DMS53 treated with DMSO at 0.1 percent for 48 hours (cell line): ENCODE measurements around the gene MCF2L.

ENCODE experiments used
- DNase-seq: peaks from one replicate; lab custom pipeline; 2025; ENCODE audit not compliant: unreplicated experiment; lab: John Stamatoyannopoulos, UW

Gene MCF2L

DNA sequence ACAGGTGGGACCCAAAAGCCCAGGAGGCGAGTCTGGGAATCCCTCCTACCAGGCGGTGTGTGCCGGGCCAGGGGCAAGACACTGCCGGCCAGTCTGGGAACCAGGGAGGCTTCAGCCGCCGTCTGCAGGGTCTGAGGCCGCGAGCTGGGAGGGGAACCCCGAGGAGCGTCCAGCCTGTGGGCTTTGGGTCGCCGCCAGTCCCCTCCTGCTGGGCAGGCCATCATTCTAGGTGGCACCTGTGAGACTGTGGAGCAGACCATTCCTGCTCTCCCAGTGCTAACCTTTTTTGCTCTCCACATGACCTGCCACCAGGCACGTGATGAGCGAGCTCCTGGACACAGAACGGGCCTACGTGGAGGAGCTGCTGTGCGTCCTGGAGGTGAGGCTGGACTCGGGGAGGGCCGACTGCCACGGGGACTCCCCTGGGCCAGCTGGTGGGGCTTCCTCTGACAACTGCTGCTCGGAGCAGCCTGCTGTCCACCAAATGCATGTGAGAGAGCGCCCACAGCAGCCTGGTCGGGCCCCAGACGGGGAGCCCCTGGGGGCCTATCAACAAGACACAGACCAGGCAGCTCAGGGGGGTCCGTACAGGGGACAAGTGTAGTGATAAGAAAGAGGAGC lies 112.0 kb downstream of the MCF2L start:
- no peak for DNase-seq

DNA sequence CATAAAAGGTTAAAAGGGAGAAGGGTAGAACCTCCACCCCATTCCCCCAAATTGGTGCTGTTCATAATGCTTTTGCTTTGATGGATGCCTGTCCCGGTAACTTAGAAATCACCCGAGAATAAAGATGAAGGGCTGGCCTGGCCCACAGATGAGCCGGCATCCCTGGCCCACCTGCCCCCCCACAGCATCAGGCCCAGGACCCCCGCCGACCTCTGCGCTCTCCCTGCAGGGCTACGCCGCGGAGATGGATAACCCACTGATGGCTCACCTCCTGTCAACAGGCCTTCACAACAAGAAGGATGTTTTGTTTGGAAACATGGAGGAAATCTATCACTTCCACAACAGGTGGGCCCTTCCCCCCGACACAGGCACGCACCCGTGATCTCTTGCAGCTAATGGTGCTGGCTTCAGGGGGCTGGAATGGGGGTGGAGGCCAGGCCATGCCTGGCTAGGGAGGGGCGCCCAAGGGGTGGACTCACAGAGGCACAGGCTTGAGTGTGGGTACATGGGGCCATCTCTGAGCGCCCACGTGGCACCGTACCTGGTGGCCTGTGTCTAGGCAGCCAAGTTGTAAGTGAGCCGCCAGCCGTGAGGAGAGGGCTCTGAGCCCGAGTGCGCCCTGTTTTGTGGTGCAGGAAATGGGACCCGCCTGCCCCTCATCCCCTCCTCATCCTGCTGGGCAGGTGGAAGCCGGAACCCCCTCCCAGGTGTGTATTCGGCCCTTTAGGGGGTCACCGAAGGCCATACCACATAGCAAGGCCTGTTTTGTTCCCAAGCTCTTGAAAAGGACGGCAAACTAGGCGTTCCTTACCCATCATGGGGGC lies 113.4 kb downstream of the MCF2L start:
- DNase-seq, result no peak

DNA sequence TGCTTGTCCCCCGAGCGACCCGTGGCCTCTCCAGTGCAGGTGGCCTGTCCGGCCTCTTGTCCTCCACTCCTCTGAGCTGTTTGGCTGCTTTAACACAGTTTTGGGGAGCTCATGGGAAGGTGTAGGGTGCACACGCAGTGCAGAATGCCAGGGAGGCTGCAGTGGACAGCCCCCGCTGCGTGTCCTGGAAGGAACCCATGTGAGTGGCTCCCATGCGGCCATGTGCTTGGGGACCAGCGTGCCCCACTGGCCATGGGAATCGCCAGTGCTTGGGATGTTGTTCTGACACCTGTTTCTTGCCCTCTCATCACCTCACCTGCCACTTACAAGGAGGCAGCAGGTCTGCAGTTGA lies 114.0 kb downstream of the MCF2L start:
- no peak for DNase-seq

DNA sequence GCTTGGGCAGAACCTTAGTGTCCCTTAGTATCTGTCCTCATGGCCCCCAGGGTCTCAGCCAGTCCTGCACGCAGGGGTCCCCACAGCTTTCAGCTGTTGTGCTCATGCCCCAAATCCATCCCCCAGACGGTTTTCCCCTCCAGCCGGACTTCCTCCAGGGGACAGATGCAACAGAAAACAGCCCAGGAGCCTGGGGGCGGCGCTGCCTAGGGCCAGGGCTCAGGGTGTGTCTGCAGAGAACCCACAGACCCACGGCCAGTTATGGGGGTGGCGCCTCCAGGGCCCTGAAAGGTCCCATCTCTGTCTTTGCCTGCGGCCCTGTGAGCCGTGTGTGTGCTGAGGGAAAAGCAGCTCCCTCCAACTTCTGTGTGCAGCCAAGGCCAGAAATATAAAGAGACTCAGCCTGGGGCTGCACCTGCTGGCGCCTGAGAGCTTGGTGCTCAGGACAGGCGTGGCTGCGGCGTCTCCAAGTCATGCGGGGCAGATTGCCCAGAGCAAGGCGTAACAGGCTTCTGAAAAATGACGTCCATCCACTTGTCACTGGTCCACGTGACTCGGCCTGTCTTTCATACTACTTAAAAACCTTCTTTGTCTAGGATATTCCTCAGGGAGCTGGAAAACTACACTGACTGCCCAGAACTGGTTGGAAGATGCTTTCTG lies 114.5 kb downstream of the MCF2L start:
- no peak for DNase-seq

DNA sequence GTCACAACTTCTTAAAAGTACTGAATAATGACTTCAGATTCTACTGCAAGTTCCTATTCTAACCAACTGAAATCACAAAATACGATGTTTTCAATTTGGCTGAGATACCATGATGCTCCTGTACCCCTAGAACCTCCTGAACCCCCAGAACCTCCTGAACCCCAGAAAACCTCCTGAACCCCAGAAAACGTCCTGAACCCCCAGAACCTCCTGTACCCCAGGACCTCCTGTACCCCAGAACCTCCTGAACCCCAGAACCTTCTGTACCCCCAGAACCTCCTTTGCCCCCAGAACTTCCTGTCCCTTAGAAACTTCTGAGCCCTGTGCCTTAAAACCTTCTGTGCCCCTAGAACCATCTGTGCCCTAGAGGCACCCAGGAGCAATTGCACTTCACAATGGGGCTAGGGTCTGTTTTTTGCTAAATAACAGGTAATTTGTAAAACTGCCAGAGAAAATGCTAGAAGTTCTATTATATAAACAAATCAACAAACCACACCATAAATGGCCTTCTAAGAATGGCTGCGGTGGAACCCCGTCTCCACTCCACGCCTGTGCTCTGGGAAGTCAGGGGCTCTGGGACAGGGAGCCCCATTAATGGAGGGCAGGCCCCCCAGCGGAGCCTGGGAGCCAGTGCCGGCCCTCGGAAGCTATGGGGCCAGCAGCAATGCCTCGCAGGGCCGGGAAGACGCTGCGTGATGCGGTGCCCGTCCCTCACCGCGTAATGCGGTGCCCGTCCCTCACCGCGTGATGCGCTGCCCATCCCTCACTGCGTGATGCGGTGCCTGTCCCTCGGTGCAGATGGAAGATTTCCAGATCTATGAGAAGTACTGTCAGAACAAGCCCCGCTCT lies 115.3 kb downstream of the MCF2L start:
- no peak for DNase-seq

DNA sequence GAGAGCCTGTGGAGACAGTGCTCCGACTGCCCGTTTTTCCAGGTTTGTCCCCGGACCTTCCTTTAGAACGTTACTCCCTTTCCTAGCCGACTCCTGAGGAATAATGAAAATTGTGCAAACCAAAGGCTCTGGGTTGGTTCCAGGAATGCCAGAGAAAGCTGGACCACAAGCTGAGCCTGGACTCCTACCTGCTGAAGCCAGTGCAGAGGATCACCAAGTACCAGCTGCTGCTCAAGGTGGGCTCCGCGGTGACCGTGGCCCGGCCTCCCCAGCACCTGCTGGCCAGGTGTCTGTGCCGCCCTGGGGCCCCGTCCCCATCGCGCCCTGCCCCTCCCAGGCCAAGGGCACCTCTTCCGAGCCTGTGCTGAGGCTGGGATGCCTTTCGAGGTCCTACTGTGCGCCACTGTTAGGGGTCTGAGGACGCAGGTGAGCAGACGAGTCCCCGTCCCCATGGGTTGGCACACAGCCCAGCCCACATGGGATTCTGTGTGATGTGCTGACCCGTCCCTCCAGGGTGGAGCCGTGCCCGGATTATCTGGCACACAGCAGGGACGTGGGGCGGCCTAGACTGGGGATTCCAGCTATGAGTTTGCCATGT lies 116.0 kb downstream of the MCF2L start:
- no peak for DNase-seq

DNA sequence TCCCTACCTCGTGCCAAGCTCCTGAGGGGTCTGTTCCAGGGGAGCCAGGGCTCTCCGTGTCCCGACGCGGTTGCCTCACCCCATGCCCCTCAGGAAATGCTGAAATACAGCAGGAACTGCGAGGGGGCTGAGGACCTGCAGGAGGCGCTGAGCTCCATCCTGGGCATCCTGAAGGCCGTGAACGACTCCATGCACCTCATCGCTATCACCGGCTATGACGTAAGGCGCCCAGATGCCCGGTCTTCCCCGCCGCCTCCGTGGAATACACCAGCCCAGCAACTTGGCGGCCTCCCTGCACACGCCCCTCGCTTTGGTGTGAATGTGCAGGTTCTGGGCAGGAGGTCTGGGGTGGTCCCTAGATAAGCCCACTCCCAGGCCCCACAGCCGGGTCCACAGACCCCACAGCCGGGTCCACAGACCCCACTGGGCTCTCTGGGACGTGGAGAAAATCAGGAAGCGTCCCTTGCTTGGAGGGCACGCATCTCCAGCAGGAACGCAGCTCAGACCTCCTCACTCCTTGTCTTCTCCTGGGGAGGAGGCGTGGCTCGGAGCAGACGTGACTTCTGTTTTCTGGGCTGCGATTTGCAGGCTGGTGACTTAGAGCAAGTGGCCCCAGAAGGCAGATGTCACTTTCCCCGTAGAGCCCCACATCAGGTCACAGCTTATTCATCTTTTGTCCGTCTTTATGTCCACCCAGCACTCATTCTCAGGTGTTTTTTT lies 117.2 kb downstream of the MCF2L start:
- DNase-seq, result no peak

DNA sequence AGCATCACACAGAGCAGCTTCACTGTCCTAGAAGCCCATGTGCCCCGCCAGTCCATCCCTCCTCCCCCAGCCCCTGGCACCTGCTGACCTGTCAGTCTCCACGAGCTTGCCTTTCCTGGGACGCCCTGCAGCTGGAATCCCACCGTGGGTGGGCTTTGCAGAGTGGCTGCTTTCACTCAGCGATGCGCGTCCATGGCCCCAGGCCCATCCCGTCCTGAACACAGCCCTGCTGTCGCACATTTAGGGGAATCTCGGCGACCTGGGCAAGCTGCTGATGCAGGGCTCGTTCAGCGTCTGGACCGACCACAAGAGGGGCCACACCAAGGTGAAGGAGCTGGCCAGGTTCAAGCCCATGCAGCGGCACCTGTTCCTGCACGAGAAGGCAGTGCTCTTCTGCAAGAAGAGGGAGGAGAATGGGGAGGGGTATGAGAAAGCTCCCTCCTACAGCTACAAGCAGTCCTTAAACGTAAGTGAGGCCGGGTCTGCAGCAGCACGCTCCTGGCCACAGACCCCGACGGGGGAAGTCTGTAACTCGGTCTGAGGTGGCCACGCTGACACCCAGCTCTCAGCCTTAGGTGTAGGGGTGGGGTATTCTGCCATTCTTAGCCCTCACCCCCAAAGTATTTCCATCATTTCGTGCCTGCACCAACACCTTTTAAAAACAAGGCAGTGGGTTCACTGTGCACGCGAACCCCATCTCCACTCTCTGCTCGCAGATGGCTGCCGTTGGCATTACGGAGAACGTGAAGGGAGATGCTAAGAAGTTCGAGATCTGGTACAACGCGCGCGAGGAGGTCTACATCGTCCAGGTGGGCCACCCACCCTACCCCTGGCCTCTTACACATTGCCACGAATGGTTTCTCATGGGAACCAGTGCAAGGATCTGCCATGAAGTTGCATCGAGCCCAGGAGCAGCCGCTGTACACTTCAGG lies 118.2 kb downstream of the MCF2L start:
- DNase-seq, result no peak

DNA sequence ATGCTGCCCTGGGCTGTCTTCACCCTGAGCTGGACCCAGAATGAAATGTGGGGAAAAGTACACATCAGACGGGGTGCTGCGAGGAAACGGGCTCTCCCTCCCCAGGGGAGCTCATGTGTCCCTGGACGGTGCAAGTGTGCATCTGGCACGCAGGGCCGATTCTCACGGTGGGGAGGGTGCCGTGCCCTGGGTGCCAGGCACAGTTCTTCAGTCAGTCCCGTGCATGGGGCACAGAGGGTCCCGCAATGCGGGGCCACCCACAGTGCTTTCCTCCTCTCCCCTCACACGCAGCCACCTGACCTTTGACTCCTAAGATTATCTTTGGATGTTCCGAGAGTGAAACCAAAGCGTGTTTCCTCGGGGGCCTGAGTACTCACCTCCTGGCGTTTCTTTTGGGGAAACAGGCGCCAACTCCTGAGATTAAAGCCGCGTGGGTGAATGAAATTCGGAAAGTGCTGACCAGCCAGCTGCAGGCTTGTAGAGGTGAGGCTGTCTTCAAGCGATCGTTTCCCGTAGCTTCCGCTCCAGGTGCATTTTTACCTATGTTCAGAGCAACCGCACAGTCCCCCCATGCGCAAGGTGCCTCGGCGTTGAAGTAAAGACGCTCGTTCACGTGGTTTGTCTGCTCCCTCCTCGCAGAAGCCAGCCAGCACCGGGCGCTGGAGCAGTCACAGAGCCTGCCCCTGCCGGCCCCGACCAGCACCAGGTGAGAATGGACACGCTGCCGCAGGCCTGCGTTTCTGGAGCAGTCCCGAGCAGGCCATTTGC lies 119.1 kb downstream of the MCF2L start:
- DNase-seq, result no peak

DNA sequence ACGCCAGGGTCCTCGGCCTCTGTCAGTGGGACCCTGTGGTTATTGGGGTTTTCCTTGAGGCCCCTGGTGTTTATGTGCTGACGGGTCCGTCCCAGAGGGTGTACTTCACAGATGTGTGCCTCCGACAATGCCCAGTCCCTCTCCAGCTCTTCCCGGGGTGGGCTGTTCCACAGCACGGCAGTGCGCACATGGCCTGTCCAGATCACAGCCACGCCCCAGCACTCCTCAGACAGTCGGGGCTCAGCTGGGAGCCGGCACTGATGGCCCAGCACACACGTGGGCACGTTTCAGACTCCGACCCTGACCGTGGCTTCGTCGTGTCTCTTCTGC lies 119.6 kb downstream of the MCF2L start:
- DNase-seq, result no peak

DNA sequence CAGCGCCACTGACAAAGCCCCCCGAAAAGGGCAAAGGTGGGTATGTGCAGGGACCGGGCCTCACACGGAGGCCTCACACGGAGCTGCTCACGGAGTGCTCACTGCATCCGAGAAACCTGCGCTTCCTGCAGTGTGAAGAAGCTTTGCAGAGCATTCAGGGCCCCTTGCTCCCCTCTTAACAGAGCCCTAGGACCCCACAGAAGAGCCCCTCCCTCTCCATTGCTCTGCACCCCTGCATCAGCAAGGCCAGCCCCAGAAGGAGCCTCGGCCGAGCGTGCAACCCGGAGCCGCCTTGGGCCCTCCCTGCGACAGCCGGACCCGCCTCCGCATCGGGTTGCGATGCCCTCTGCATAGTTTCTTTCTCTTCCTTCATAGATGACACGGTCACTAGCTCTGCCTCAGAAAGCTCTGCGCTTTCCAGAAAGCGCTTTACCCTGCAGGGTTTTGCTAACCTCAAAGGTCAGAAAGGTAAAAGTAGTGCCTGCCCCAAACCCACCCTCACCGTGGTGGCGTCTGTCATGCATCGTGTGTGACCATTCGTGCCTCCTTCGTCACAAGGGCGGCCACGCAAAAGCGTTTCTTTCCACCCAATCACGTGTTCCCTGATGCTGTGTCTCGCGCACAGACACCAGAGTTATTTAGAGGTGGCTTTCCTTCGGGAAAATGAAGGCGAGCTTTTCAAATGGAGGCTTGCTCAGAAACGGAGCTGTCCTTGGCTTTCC lies 120.8 kb downstream of the MCF2L start:
- DNase-seq, result no peak

DNA sequence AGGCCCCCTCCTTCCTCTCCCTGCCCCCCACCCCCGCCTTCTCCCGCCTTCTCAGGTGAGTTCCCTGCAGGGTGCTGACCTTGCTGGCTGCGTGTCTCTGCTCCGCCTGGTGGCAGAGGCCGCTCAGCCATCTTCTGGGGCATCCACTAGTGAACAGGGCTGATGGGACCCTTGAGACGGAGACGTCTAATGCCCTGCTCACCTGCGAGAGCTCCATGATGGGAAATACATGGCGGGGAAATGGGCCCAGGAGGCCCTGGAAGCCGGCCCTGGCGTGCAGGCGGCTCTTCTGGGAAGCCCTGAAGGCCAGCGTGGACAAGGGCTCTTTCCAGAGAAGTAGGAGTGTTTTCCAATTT lies 121.4 kb downstream of the MCF2L start:
- DNase-seq, result no peak

DNA sequence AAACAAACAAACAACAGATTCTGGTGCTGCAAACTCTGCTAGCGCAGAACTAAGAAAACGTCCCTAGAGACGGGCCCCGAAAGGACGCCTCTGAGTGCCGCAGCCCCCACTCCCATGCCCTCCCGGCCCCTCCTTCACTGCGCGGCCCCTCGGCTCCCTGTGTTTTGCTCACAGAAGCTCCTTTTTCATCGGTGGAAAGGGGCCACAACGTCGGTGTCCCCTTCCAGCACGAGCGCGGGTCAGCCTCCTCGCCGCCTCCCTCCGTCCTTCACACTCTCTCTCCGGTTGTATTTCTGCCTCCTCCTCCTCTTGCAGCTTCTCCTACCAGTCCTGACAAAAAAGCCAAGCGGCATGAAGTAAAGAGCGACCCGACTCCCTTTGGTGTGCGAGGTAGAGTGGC lies 121.8 kb downstream of the MCF2L start:
- no peak for DNase-seq

DNA sequence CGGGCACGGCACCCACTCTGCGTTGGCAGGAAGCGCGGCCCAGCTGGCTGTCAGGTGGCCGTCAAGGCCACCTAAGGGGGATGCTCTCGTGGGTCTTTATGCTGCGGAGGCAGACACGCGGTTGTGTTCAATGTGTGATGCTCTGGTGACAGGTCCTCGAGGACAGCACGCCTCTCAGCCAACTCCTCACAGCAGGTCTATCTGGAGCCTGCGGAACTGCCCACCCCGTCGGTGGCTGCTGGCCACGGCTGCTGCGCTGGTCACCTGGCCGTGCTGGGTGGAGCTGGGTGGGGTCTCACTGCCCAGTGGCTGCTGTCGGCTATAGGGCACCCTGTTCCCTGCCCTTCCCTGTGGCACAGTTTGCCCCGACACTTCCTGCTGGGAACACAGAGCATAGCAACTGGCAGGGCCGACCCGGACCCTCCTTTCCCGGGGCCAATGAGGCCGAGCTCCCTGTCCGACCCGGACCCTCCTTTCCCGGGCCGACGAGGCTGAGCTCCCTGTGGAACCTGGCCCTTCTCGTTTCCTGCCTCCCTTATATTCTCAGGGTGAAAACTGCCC lies 122.3 kb downstream of the MCF2L start:
- DNase-seq, result no peak

DNA sequence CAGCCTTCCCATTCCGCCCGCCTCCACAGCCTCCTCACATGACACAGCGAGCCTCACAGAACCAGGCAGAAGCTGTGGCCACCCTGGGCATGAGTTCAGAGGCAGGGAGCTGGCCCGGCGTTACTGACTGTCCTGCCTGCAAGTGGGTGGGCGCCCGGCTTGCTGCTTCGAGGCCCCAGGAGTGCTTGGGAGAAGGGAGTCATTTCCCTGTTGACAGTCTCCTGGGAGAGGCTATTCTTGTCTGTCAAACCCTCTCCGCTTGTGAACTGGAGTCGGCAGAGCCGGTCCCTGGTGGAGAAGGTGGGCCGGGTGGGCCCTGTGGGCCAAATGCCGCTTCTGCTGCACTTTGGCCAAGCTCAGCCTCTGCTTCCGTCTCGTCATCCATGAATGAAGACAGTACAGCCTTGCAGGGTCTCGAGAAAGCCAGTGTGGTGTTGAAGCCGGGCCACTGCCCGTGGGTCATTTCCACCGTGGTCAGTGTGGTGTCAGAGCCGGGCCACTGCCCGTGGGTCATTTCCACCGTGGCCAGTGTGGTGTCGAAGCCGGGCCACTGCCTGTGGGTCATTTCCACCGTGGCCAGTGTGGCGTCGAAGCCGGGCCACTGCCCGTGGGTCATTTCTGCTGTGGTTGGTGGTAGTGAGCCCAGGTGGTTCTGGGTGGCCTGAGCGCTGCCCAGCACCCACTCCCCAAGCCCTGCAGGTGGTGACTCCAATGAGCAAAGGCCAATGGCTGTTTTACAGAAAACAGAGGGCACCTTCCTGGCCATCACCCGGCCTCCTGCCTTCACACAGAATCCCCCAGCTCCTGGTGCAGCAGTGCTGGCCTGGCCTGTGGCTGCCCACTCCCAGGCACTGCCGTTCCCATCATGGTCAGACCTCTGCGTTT lies 123.1 kb downstream of the MCF2L start:
- DNase-seq, result no peak

DNA sequence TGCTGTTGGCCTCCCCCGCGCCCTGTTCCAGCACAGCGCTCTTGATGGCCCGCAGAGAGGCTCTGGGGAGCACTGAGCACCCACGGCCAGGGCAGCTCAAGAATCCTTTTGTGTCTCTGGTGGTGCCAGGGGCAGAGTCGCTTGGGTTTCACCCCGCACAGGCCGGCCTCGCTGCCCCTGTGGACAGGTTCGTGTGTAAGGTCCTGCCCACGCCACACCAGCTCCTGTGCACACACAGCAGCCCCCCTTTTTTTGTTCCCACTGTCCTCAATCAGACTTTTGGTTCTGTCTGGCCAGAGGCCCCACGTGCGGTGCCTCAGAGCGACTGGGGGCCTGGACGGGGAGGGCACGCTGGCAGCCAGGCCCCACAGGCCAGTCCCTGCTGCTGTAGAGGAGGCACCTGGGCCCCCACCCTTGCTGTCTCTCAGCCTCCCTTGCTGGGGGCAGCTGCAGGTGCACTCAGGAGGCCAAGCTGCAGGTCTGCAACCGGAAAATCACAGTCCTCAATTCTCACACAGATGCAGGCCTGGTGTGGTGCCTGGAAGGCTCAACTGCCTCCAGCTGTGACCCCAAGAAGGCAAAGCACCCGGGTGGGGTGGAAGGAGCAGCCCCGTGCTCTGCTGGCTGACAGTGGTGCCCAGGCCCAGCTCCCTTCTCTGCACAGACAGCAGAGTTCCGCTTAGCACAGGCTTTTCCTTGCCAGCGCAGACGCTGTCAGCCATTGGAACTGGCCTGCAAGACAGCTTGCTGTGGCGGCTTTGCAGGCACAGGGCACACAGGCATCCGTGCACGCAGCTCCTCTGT lies 124.0 kb downstream of the MCF2L start:
- DNase-seq, result no peak
